ENCODE data around the gene TUNAR.
"Not testable (repeated sequence)": the region's sequence is repeated elsewhere in the genome, so short reads cannot be mapped to it uniquely, and the experiment has no call there.

The TUNAR gene

DNA sequence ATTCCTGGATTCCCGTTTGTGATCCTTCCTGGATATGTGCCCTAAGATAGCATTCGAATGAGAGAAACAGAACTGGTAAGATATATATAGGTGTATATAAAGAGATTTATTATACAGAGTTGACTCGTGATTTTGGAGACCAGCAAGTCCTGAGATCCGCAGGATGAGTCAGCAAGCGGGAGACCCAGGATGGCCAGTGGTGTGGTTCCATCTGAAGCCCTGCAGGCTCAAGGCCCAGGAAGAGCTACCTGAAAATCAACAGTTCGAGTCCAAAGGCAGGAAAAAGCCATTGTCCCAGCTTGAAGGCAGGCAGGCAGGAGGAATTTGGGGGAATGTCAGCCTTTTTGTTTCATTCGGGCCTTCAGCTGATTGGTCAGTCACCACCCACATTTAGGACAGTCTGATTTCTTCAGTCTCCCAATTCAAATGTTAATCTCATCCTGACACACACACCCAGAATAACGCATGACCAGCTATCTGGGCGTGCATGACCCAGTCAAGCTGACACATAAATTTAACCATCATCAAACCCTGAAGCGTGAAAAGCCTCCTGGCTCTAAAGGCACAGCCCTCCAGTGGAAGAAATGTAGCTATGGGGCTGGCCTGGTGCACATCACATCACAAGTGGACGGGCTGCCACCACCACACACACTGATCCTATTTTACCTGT is 44.3 kb downstream of the TUNAR start:
- DNase-seq: no peak

DNA sequence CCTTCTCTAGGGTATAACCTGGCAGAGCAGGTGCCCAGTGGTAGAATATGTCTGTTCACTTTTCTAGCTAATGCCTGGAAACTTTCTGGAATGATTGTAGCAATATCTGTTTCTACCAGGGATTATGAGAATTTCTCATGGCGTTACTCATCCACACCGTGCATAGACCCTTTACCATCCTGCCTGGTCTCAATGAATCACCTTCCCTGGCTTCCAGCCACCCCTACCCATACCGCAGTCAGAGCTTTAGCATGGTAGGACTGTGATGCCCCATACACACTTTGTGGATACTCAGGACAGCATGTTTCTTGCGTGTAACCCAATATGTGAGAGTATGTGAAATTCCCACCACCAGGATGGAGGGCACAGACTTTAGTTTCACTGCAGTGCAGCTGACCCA is 45.4 kb downstream of the TUNAR start:
- DNase-seq: no peak

DNA sequence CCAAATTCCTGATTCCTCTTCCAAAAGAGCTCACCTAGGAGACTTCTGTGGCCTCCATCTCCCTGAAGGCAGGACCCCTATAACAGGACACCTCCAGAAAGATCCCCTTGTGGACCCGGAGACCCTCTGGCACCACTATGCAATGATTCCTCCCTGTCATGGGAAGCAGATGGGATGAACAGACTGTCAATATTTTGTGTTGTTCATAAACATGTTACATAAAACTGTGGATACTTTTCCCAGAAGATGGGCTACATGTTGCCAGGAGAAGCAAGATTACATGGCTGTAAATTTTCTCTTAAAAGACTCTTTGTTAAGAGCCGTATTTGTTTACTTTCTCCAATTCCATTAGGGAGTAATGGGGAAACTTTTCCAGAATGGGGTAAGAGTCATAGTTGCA is 52.1 kb downstream of the TUNAR start:
- no peak for DNase-seq

DNA sequence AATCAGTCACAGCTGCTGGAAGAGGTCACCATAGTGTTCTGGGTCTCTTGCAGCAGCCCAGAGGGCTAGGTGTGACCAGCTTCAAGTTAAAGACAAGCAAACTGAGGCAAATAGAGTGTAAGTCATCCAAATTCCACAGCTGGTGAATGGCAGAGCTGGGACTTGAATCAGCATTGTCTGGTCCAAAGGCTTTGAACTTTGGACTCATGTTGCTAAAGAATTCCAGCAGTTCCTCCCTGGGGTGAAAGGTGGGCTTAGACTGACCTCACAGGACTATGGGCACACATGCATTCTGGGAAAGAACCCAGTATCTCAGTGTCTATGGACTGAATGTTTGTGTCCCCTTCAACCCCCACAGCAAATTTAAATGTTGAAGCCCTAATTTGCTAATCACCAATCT is 54.8 kb downstream of the TUNAR start:
- DNase-seq: no peak

DNA sequence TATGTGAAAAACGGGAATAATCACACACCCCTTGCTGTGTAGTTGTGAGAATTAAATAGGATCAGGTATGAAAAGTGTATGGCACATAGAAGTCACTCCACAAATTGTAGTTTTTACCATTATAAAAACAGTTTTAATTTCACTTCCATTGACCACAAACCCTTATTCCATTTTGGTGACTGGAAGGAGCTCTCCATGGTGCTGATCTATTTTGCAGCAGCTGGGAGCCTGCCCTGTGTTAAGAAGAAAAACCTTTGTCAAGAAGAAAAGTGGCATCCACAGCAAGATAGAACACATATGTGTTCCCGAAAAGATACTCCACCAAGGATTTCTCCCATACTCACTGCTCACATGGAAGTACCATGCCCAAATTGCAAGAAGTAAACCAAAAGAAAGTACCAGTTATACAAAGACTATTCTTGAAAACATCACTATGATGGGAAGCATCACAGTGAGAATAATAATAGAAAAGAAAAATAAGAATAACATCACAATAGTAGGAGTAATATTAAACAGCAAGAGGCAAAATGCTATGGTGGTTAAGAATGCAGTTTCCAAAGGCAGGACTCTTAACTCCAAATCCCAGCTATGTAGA is 58.7 kb downstream of the TUNAR start:
- peak; percentile 31 for DNase-seq

DNA sequence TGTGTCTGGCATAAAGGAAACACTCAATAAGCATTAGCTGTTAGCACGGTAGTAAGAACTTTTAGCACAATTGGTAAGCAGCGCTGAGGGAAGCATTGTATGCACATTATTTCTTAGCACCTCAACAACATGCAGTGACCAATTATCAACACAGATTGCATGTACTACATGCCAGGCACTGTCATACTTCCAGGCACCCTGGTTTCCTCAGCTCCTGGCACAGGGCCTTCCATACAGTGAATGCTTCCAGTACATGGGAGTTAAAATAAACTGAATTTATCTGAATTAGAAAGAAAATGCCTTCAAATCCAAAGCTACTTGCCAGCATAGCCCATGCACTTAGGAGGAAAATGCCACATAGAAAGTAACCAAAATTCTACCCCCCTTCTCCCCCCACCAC is 59.4 kb downstream of the TUNAR start:
- DNase-seq: no peak

DNA sequence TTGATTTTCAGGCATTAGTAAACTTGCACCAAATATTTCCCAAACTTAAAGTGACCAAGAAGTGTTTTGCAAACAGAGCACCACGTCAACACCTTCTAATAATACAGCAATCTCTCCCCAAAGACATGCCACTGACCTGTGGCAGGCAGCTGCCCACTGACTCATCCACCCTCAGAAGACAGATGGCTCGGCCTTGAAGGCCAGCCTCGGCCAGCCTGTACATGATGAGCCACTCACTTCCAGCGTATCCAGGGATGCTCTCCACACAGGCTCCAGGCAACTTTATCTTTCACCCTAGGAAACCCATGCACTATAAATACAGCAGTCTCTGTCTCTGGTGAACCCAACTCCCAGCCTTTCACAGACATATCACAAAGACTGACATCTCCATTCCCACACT is 62.7 kb downstream of the TUNAR start:
- no peak for DNase-seq

DNA sequence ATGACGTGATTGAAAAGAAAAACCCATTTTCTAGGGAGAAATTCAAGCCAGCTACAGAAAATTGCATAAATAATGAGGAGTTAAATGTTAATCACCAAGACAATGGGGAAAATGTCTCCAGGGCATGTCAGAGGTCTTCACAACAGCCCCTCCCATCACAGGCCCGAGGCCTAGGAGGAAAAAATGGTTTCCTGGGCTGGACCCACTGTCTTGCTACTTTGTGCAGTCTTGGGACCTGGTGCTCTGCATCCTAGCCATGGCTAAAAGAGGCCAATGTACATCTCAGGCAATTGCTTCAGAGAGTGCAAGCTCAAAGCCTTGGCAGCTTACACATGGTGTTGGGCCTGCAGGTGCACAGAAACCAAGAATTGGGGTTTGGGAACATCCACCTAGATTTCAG is 65.3 kb downstream of the TUNAR start:
- DNase-seq: no peak

DNA sequence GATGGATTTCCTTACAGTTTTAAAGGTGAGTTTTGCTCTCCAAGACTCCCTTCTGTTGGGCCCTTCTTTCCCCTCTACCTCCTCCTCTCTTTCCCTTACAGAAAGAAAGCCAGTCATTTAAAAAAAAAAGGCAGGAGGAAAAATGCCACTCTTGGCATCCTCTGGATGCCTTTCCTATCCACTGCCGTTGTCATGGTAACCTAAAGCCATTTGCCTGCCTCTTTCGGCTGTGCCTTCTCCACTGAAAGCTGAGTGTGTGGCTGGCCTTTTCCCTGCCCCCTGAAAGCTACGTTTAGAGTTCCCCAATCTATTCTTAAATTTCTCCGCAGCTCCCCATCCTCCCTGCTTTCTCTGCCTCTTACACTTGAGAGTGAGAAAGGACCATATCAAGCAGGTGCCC is 67.1 kb downstream of the TUNAR start:
- no peak for DNase-seq

DNA sequence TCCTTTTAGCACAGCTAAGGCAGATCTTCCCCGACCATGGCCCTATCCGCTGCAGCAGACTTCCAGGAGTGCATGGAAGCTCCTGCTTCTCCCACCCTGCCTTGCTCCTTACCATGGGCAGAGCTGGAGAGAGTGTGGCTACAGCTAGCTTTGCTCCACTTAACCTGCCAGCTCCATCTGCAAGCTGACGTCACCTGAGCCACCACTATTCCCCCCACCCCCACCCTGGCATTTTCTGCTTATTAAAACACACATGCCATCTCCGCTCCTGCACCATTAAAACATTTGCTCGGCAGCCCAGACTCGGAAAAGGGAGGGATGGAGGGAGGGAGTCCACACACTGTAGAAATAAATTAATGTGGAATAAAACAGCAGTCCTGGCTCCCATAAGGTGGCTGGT is 67.8 kb downstream of the TUNAR start:
- no peak for DNase-seq

DNA sequence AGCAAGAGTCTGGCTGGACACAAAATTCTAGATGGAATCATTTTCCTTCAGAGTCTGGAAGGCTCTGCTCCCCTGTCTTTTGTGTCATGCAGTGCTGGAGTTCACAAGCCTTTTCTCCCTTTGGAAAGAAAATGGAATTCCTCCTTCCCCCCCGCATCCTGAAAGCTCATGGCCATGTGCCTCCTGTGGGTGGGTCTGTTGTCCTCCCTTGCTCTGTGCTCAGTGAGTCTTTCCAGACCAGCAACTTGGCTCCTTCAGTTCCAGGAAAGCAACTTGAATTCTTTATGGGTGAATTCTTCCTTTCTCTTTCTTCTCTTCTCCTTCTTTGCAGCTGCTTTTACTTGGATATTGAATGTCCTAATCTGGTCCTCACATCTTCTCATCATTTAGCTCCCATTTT is 70.2 kb downstream of the TUNAR start:
- DNase-seq: no peak

DNA sequence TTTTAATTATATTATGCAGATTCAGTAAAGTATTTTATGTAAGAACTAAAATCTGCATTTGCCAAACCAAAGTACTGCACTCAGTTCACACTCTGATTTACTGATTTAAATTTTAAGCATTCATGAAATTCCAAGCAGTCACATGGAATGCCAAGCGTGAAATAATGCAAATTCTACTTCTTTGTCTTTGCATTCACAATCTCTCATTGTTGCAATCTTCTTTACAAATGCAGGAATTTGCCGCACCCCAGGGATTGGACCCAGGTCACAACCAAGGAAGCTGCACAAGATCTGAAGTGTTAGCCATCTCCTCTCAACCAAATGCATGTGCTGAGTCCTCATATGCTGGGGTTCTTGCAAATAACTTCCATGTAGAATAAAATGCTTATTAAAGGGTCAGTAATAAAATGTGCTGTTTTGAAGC is 71.9 kb downstream of the TUNAR start:
- DNase-seq: no peak

DNA sequence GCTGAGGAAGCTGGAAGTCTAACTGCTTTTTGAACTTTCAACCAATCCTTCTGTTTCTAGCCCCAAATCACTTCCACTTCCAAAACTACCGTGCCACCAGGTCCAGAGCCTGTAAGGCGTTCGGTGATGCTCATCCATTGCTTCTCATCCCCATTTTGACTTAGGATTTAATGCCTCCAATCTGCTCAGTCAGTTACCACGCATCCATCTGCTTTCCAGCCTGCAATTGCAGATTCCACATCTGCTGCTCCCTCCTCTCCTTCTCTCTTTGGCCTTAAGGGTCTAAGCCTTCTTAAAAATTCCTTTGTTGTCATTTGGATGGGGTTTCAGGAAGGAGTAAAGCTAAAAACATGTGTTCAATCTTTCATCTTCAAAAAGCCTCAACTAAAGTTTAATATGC is 74.7 kb downstream of the TUNAR start:
- no peak for DNase-seq

DNA sequence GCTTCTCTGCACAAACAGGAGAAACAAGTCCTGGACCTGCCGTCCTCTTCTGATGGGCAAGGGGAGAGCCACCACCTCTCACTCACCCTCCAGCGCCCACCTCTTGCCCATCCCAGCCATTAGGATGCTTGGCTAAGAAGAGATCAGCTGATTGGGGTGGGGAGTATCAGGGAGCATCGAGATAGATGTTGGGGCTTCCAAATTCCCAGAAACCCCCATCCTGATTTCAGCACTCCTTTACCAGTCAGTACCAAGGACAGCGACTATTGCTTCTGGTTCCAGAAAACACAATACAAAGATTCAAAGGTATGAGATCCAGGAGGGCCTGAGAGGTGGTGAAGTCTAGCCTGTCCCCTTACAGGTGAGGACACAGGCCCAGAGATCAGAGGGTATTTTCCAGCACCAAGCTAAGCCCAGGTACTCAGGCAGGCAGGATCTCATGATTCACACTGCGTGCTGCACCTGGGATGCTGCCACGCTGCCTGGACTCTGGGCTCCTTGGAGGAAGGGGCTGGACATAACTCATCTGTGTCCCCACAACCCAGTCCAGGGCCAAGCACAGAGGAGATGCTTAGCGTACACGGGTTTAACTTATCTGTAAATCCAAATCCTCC is 76.6 kb downstream of the TUNAR start:
- peak; percentile 1 for DNase-seq

DNA sequence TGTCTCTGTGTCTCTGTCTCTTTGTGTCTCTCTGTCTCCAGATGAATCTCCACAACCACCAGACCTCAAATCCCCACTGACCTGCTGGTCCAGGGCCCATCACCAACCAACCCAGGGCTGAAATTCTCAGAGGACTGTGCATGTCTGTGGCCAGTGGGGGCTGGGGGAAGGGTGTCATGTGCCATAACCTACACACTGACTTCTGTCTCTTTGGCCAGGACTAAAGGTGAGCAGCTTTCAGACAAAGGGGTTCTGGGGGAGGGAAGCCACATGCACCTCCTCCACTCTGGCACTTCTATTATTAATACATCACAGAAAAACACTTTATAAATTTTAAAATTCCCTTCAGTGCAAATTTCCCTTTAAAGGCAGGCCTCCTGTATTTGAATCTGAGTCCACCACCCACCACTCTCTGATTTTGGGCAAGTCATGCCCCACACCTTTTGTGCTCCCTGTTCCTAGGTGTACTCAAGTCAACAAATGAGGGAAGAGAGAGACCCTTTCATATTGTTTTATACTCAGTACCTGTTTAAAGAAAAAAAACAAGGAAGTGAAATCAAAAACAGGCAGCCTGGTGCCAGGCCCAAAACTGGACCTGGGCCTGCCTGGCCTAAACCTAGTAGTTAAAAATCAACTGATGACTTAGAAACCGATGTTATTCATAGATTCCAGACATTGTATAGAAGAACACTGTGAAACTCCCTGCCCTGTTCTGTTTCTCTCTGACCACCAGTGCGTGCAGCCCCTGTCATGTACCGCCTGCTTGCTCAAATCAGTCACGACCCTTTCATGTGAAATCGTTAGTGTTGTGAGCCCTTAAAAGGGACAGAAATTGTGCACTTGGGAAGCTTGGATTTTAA is 80.2 kb downstream of the TUNAR start:
- DNase-seq: no peak

DNA sequence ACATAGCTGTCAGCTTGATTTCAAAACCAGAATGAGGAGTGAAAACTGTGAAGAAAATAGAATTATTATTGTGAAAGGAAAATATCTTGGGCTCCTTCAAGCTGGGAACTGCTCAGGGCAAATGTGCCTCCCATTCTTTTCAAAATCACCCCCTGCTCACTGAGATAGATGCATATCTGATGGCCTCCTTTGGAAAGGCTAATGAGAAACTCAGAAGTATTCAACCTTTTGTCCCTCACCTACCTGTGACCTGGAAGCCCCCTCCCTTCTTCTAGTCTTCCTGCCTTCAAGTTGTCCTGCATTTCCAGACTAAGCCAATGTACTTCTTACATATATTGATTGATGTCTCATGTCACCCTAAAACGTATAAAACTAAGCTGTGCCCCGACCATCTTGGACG is 81.5 kb downstream of the TUNAR start:
- no peak for DNase-seq

DNA sequence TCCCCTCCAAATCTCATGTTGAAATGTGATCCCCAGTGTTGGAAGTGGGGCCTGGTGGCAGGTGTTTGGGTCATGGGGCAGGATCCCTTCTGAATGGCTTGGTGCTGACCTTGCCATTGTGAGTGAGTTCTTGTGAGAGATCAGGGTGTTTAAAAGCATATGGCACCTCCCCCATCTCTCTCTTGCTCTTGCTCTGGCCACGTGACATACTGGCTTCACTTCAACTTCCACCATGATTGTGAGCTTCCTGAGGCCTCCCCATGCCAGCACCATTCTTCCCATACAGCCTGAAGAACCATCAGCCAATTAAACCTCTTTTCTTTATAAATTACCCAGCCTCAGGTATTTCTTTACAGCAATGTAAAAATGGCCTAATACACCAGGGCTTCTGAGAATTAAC is 82.7 kb downstream of the TUNAR start:
- DNase-seq: no peak

DNA sequence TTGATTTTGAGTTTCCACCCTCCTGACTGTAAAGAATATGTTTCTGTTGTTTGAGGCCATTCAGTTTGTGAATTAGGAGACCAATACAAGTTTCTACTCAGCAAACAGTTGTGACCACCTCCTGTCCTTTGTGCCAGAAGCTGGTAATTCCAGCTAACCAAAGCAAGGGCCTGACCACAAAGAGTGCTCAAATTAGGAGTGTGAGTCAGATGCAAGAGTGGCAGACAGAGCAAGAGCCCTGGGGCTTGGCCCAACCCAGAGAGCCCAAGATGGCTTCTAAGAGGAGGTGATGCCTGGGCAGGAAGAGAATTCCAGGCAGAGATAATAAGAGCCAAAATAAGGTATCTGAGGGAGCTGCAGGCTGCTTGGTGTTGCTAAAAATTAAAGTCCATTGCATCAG is 84.8 kb downstream of the TUNAR start:
- DNase-seq: no peak

DNA sequence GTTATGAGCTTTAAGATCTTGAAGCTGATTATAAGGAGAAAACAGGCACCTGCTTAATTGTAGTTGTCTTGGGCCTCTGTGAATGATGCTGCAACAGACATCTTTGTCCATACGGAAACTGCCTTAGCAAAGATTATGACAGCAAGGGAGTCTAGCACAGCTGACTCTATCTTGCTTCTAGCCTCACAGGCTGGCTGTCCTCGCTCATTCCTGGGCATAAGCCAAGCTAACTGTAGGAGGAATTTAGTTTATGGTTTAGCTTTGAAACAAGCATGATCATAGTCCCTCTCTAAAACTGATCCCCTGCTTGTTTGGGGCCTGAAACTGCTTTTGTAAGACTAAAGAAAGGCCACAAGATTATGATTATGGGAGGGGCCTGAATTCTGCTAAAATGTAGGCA is 88.3 kb downstream of the TUNAR start:
- no peak for DNase-seq

DNA sequence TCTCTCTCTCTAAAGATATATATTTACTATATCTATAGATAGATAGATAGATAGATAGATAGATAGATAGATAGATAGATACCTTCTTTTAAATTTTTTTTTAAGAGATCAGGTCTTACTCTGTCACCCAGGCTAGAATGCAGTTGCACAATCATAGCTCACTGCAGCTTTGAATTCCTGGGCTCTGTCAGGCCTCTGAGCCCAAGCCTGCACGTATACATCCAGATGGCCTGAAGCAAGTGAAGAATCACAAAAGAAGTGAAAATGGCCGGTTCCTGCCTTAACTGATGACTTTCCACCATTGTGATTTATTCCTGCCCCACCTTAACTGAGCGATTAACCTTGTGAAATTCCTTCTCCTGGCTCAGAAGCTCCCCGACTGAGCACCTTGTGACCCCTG is 91.4 kb downstream of the TUNAR start:
- not testable (repeated sequence) for DNase-seq

Measured in fibroblast of upper back skin (primary cell).